ENCODE results near the gene BCL7A.
"Not testable (repeated sequence)": the region's sequence is repeated elsewhere in the genome, so short reads cannot be mapped to it uniquely, and the experiment has no call there.

The BCL7A gene

DNA sequence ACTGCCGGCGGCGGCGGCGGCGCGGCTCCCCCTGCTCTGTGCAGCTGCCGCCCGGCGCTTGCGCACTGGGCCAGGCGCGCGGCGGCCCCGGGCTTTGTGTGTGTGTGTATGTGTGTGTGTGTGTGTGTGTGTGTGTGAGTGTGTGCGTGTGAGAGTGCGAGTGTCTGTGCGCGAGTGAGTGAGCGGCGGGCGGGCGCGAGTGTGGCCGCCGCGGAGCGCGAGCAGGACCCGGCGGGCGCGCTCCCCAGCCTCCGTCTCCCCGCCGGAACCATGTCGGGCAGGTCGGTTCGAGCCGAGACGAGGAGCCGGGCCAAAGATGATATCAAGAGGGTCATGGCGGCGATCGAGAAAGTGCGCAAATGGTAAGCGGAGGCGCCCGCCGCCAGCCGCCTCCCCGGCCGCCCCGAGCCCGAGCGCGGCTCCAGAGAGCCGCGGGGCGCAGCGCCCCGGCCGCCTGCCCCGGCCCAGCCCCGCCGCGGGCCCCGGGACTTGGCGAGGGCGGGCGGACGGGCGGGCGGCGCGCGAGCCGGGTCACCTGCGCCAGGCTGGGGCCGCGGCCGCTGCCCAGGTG, at the start of gene BCL7A:
Gene BCL7A (plus strand): TSS at position 63 of the 571 bp plus-strand sequence. CDS start 208 bp downstream, at position 271.
- DNase-seq (ENCODE audit: low spot score) = peak; percentile 65

GRCh38 chr12:121974026-121974985, 47.4 kb upstream of the BCL7A start:
- DNase-seq (ENCODE audit: low spot score) = no peak

DNA sequence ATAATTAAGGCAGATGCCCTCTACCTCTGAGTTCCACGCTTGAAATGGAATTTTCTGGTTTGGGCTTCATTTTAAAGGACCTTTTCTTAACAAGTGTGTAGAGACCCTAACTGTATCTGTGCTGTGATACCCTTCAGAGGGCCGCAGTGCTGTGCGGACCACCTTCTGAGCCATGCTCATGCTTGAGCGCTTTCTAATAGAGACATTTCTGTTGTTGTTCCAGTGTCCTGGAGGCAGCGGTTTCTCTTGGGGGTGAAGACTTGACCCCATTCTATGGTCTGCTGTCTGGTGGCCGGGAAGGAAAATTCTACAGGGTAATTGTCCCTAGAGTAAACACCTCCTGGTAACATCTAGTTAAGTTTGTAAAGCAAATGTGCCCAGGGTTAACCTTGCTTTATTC, 46.7 kb upstream of the BCL7A start:
- DNase-seq (ENCODE audit: low spot score) = no peak

DNA sequence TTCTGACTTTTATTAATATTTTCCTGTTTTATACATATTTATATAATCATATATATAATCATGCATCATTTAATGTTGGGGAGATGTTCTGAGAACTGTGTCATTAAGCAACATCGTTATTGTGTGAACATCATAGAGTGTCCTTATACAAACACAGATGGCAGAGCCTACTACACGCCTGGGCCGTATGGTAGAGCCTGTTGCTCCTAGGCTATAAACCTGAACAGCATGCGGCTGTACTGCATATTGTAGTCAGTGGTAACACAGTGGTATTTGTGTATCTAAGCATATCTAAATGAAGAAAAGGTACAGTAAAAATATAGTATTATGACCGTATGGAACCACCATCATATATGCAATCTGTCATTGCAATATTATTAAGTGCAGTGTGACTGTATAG, 44.7 kb upstream of the BCL7A start:
- no peak for DNase-seq (ENCODE audit: low spot score)

- peak; percentile 17 for DNase-seq (ENCODE audit: low spot score)
Observed at GRCh38 chr12:121980191-121980891, 41.3 kb upstream of the BCL7A start.

DNA sequence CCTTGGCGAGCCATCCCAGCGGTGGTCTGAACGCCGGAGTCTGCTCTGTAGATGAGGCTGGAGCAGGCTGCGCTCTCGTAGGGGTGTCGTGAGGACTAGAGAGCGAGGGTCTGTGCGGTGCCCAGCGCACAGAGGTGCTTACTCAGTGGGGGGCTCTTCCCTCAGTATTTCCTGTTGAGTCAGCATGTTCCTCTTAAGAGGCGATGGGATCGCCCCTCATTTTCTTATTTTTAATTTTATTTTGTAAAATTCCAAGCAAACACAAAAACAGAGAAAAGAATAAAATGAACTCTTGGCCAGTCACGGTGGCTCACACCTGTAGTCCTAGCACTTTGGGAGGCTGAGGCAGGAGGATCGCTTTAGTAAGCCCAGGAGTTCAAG, 40.8 kb upstream of the BCL7A start:
- DNase-seq (ENCODE audit: low spot score) = no peak

- DNase-seq (ENCODE audit: low spot score) = no peak
Observed at GRCh38 chr12:121981456-121981855, 40.2 kb upstream of the BCL7A start.

- no peak for DNase-seq (ENCODE audit: low spot score)
Observed at GRCh38 chr12:121982950-121983349, 38.7 kb upstream of the BCL7A start.

- no peak for DNase-seq (ENCODE audit: low spot score)
Observed at GRCh38 chr12:121983536-121984210, 38.0 kb upstream of the BCL7A start.

DNA sequence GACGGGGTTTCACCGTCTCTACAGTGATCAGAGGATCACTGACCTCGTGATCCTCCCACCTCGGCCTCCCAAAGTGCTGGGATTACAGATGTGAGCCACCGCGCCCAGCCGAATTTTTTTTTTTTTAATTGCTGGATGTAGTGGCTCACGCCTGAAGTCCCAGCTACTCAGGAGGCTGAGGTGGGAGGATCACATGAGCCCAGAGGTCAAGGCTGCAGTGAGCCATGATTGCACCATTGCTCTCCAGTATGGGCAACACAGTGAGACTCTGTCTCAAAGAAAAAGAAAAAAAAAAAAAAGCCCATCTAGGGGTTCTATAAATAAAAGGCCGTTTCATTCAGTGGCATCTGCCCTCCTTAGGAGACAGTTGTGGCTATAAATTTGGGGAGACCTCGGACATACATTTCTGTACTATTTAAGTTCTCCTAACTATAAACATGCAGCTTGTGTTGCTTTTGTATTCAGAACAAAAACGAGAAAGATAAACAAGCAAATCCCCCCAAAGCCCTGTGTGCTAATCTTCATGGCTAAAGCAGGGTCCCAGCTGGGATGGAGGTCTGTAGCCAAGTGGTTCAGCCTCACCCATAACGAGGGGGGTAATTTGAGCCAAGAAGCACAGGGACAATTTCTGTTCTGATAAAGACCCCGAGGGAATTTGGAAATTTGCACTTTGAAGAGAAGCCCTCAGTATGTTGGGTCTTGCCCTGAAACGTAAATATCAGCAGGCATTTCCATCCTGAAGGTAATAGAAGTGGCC, 35.0 kb upstream of the BCL7A start:
- no peak for DNase-seq (ENCODE audit: low spot score)

DNA sequence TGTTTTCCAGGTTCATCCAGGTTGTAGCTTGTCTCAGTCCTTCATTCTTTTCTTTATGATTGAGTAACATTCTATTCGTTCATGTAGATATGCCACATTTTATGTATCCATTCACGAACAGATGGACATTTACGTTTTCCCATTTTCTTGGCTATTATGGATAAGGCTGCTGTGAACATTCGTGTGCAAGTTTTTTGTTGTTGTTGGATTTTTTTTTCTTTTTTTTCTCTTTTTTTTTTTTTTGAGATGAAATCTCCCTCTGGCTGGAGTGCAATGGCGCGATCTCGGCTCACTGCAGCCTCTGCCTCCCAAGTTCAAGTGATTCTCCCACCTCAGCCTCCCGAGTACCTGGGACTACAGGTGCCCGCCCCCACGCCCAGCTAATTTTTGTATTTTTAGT, 33.2 kb upstream of the BCL7A start:
- DNase-seq (ENCODE audit: low spot score) = not testable (repeated sequence)

DNA sequence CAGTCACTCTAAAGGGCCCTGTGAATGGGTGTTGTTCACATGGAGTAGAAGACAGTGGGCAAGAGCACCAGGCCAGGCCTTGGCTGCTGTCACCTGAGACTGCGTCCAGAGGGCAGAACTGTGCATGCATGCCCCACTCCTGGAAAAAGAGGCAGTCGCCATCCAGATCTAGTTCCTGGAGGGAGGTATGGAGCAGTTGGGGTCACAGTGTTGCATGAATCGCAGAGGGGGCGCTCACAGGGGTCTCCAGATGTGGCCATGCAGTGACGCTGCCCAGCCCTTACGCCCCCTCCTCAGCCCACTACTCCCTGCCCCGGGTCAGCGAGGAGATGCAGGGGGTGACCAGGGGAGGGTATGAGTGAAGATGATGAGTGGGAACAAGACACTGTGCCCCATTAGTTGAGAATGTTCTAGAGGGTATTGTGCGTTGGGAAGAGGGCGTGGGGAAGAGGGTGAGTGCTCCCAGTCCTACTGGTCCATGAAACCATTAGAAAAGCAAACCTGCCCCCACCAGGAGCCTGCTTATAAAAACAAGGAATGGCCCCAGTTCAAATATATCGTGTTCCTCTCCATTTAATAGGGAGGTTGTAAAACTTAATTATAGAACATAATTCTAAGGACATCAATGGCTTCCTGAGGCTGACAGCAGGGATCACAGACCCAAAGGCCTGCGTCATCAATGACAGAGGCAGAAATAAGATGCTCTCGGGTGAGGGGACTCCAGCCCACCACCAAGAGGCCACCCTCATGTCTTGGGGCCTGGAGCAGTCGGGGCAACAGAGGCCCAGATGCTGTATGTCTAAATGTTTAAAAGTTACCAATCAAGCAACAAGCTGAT, 32.2 kb upstream of the BCL7A start:
- no peak for DNase-seq (ENCODE audit: low spot score)

DNA sequence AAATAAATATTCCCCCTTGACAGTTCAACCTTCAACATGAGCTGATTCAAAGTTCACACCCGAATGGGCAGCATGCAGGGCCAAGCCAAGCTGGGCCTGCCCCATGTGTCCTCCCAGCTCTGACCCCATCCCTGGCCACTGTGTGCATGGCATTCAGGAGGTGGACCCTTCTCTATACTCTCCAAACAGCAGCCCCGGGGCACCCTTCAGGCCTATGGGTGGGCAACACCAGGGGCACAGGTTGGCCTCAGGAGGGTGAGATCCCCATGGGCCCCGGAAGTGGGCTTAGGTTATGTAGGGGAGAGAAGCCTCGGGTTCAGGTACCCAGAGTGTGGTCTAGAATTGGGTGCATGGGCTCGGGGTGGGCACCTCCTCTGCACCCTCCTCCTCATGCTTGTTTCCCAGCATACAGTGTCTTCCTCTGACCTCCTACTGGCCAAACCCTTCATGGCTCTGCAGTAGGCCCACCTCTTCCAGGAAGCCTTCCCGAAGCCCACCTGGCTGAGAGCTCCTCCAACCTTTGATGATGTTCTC, 31.5 kb upstream of the BCL7A start:
- no peak for DNase-seq (ENCODE audit: low spot score)

GRCh38 chr12:121990692-121991603, 30.7 kb upstream of the BCL7A start:
- DNase-seq (ENCODE audit: low spot score) = no peak

DNA sequence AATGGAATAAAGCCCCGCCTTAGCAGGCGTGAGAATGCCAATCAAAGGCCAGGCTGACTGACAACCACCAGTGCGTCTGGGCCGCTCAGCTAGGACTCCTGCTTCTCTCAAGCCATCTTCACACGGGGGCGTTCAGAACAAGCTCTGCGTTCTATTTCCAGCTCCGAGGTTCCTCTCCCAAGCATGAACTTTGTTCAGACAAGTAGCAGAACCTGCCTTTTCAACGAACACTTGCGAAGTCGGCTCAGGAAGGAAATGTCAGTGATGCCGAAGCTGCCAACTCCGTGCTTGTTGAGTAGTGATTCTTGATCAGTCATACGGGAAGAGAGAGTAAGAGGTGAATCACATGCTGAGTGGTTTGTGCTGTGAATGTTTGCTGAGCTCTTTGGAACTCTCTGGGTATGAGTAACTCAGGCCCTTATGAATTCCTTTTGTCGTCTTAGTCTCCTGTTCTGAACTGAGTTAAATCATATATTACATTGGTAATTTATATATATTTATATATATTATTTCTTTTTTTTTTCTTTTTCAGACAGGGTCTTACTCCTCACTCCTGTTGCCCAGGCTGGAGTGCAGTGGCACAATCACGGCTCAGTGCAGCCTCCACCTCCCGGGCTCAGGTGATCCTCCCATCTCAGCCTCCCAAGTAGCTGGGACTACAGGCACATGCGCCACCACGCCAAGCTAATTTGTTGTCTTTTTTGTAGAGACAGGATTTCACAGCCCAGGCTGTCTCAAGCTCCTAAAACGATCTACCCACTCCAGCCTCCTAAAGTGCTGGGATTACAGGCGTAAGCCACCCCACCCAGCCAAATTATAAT, 29.4 kb upstream of the BCL7A start:
- DNase-seq (ENCODE audit: low spot score) = peak; percentile 53

DNA sequence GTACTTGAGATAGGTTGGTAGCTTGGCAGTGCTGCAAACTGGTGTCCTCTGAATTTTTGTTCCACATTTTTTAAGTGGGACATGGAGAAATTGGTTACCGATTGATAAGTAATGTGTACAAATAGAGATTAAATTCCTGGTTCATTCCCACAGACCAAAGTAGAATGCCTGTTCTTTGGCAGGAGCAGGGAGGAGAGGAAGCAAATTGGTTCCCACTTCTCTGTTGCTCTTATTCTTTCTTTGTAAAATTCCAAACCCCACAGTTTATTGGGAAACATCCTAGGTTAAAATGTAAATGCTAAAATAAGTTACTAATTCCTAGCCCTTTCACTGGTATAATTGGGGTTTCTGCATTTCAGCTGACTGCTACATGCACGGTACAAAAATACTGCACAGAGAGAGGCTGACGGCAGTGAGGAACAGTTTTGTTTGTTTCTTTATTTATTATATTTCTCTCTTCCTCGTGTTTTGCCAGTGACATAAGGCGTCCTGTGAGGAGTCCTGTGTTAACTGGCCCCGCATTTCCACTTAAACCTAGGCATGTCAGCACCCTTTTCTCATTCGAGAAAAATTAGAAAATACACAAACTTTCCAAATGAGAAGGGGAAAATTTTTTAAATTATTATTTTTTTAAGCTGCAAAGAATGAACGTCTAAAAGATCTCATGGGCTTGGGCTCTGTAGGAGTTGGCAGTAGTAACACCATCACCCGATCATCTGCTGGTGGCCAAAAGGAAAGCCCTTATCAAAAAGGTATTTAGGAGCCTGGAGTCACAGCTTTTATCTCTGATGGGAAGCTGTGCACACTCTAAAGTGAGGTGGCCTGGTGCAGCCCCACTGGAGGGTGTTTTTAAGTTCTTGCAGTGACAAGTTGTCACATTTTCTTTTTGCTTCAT, 25.4 kb upstream of the BCL7A start:
- DNase-seq (ENCODE audit: low spot score) = no peak

DNA sequence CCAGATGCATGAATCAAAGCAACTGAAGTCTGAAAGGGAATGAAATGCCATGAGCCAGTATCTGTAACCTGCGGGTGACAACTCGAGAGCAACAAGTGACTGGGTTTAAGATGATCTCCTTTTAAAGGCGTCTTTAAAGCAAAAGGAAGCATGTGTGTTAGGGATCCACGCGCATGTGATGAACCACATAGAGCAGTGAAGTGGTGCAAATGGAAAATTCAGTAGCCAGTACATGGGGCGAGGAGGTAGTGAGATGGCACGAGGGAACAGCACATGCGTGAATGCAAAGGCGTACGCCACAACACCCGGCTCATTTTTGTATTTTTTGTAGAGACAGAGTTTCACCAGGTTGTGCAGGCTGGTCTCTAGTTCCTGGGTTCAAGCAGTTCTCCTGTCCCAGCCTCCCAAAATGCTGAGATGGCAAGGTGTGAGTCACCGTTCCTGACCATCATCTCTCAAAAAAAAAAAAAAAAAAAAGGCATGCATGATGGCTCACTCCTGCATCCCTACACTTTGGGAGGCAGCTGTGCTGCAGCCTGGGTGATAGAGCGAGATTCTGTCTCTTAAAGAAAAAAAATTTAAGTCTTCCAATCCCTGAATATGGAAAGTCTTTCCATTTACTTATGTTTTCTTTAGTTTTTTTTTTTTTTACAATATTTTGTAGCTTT, 24.6 kb upstream of the BCL7A start:
- no peak for DNase-seq (ENCODE audit: low spot score)

Measured in pons (tissue), 1 donor.